NCI-H2196 treated with DMSO at 0.1 percent for 48 hours (cell line): ENCODE results near the gene SSR3.
A peak's percentile ranks its signal among the peaks of the same experiment; 100 is the strongest.

Experiments used
- DNase-seq: peaks from one replicate; lab custom pipeline; 2025; ENCODE audit not compliant: unreplicated experiment; lab: John Stamatoyannopoulos, UW

Gene SSR3

DNA sequence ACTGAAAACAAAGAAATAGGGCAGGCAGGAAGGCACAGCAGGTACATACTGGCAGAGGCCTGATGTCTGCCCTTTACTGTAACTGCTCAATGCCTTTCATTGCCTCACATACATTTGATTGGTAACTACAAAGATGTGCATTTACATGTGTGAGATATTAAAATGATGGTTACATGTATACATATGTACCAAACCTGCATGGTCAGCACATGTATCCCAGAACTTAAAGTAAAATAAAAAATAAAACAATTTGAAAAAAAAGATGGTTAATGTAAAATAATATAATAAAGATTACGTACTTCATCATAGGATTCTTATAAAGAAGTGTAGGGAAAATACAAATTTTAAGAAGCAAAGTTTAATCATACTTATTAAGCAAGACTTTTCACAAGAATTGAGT is 15.1 kb downstream of the SSR3 start:
- no peak for DNase-seq

DNA sequence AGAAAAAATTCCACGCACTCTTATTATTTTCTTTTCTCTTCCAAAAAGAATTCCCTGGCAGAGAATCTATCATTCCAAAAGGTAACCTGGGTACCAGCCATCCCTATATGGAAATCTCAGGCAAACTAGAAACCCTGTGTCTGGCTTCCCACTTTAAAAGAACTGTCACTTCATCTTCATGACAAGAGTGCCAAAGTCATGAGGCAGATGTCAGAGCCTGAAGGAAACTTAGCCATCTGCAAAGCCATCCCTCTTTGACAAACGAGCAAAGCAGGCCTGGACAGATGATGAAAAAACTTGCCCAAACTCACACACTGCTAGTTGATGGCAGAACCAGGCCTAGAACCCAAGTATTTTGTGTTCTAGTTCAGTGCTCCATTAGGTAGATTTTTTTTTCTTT is 15.9 kb downstream of the SSR3 start:
- DNase-seq, result no peak

DNA sequence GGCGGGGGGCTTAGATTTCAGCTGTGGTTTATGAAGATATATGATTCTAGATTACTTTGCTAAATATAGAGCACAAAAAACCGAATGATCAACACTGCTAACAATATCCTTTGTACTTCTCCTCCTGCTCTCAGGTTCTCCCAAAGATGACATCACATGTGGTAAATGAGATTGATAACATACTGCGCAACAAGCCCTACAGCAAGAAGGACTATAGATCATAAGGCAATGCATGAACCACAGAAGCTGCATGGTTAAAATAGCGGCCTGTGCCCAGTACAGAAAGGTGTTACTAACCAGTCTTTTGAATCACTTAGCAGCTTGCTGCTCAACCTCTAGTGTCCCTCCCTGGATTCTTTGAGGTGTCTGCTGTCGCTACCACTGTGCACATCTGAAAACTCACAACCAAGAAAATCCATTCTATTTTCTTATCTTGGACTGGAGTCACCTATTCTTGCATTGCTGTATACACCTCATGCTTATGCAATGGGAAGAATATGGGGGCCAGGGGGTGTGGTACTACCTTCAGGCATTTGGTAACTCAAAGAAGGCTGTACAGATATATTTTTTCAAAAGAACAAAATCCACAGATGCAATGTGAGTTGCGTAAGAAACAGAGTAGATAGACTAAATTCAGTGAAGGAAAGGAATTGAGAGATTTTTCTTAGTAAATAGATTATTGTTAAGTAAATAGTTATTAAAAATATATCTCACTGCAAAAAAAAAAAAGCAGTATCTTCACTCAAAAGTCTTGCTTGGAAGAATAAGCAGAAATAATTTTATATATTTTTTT is 18.2 kb downstream of the SSR3 start:
- no peak for DNase-seq

DNA sequence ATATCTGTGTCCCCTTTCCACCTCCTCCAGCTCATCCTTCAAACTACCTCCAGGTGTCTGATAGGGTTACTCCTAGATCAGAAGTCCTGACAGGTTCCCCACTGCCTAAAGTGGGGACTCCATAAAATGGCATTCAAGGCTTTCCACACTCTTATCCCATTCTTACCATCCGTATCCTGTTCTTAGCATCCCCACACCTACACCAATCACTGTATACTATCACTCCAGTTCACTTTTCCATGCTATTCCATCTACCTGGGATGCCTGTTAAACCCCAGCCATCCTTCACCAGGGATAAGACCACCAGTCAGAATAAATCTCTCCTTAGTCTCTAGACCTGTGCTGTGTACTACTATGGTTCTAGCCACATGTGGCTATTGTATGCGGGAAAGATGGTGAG is 19.1 kb downstream of the SSR3 start:
- no peak for DNase-seq

DNA sequence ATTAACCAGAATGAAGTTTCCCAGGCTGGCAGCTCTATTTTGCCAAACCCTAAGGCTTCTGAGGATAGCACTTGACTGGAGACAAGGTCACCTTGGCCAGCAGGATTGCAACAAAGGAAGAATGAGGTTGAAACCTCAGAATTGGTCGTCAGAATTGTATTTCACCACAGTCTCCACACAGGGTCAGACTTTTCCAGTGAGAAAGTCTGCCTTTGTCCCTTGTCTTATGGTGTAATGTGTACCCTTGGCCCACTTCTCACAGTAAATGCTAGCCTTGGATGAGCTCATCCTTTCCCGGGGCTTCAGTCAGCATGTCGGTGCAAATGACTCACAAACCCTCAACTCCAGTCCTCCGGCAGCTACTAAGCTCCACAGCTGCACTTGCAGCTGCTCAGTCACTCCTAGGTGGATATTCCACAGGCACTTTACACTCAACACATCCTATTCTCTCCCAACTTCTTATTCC is 19.7 kb downstream of the SSR3 start:
- peak; percentile 26 for DNase-seq

- DNase-seq, result no peak
Observed at GRCh38 chr3:156533205-156533604, 21.7 kb downstream of the SSR3 start.

DNA sequence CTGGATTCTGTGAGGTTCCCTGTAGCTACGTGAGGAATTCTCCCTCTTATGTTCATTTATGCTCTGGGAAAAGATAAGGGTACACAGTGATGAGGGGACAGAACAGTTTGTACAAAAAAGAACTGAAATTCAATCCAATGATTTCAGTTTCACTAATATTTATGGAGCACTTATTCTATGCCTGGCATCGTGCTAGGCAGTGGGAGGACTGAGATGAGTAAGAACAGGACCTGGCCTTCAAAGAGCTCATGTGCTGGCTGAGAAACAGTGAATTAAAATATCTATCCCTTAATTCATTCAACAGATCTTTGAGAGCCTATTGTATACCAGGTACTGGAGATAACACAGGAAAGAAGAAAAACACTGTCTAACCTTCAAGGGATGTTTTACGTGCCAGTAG is 22.2 kb downstream of the SSR3 start:
- DNase-seq, result no peak

DNA sequence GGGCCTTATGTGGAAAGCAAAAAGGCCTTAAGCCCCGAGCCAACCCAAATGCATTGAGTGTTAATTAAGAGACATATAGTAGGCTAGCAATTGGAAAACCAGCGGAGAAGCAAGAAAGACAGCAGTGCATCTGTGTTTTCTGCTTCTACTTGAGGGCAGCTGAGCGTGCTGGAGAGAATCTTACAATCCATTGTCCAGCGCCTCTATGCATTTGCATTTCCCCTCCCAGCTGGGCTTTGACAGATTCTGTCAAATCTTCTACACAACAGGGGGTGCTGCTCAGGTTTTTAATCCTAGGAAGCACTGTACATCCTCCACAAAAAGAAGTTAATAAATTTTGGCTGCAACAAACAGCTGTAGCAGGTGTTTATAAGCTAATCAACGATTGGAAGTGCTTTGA is 23.9 kb downstream of the SSR3 start:
- DNase-seq, result no peak

DNA sequence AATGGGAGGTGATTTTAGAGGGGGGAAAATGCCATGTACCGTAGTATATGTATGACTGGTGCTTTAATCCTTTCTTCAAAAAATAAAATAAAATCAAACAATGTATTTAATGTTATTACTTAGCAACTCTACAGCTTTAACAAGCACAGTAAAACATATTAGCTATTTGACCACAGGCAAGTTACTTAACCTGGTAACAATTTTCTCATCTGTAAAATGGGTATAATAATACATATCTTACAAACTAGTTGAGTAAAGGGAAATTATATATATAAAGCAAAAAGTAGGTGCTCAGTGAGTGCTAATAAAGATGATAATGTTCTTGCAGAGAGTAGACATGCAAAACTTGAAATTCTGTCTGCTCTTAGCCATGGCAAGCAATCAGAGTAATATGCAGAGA is 27.9 kb downstream of the SSR3 start:
- no peak for DNase-seq

GRCh38 chr3:156525808-156526207 is 29.1 kb downstream of the SSR3 start:
- no peak for DNase-seq

- no peak for DNase-seq
Observed at GRCh38 chr3:156522673-156523072, 32.2 kb downstream of the SSR3 start.

DNA sequence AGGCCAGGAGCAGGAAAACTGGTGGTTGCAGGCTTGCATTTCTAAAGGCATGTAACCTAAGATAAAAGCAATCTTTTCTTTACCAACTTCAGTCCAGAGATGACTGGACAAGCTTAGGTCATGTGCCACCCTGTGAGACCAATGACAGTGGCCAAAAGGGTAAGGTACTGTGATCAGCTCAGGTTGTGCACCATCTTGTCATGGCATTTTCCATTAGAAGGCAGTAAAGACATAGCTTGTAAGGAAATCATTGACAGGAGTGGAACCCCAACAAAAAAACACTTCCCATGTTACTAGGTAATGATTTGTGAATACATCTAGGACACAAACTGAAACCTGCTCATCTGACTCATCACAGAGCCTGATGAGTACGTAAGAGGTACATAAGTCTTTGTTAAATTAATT is 35.2 kb downstream of the SSR3 start:
- no peak for DNase-seq

DNA sequence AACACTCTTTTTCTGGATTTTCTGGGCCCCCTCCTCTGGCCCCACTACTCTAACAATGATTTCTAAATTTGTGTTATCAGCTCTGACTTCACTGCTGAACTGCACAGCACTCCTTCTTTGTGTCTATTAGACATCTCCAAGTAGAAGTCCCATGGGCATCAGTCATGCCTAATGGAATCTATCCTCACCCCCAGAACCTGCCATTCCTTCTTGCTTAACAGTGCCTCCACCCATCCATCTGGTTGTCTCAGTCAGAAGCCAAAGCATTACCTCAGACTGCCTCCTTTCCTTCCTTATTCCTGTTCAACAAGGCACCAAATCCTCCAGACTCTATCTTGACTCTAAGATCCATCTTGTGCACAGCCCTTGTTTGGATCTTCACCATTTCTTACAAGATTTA is 36.2 kb downstream of the SSR3 start:
- no peak for DNase-seq

DNA sequence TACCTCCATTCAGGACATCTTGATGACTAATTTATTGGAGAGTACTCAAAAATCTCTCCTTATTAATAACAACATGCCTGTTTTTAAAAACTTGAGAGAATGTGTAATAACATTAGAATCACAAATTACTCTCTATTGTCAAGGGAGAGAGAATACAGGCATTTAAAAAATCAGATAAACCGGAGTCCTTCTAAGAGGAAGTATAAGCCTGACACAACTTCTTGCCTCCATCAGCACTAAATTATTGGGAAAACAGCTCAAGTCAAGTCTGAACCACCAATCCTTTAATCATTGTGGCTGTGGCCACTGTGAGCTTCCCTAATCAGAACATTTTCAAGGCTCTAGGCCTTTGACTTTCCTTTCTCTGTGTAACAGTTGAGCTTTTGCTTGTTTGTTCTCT is 38.0 kb downstream of the SSR3 start:
- DNase-seq, result no peak

DNA sequence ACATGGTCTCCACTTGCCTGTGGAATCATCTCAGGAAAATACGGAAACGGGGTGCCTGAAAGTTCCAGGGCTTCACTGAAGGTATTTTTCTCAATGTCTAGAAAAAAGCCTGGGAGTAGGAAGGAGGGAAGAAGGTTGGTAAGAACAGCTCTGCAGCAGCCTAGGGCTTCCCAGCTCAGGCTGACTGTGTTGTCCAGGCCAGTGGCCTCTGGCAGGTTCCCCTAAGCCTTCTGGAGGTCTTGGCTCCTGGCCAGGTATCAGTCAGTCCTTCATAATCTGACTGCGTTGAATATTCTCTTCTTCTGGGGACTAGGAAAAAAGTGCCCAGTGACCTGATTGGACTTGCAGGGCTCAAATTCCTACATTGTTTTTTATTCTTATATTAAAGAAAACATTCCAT is 38.6 kb downstream of the SSR3 start:
- DNase-seq, result no peak

GRCh38 chr3:156513619-156514018 is 41.3 kb downstream of the SSR3 start:
- no peak for DNase-seq

GRCh38 chr3:156511987-156512677 is 42.8 kb downstream of the SSR3 start:
- DNase-seq, result no peak

- DNase-seq, result peak; percentile 62
Observed at GRCh38 chr3:156509189-156510174, 45.4 kb downstream of the SSR3 start.

DNA sequence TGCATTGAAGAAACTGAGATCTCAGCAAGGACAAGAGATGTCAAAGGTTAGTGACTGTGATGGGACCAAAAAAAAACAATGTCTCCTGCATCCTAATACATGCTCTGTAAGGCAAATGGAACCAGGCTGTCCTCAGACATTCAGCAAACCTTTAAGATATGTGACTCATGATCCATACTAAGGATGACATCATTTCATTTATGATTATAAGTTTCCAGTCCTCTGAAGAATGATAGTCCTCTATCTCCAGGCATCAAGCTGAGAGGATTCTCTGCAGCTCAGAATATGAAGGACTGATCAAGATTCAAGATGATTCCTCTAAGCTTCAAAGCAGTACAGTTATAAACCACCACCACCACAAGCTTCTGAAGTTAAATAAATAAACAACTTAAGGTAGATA is 47.6 kb downstream of the SSR3 start:
- no peak for DNase-seq

DNA sequence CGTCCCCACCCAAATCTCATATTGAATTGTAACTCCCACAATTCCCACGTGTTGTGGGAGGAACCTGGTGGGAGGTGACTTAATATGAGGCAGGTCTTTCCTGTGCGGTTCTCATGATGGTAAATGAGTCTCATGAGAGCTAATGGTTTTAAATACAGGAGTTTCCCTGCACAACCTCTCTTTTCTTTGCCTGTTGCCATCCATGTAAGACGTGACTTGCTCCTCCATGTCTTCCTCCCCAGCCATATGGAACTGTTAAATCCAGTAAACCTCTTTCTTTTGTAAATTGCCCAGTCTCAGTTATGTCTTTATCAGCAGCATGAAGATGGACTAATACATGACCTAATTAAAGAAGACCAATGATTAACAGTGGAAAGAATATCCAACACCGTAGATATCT is 56.6 kb downstream of the SSR3 start:
- DNase-seq, result no peak

GRCh38 chr3:156497326-156497725 is 57.6 kb downstream of the SSR3 start:
- DNase-seq, result no peak
